OCI-LY3 (cell line): Measurements from ENCODE around the gene SLC4A4.

Experiments
- H2AFZ ChIP-seq: fragments of 200-600, 300-600 bp; shearing (Covaris generic); 2 replicates; pipeline ENCODE4 v1.6.0; 2014; ENCODE audit warnings: antibody characterized with exemption, low read depth, low read length
- H3K27ac ChIP-seq: fragments of 200-600, 300-600 bp; sonication (generic); 2 replicates; pipeline ENCODE4 v1.5.1; 2014; ENCODE audit warnings: mild to moderate bottlenecking, low read length, moderate library complexity, mixed read lengths
- H3K27me3 ChIP-seq: fragments of 200-600, 300-600 bp; sonication (generic); 2 replicates; pipeline ENCODE4 v1.6.1; 2014; ENCODE audit warnings: low read depth, low read length, mixed read lengths
- H3K36me3 ChIP-seq: fragments of 200-600, 300-600 bp; sonication (generic); replicated peaks from 2 replicates; pipeline ENCODE3; 2014; ENCODE audit warnings: low read depth, low read length, mixed read lengths
- H3K4me1 ChIP-seq: fragments of 300-600, 200-600 bp; sonication (generic); 2 replicates; pipeline ENCODE4 v1.6.1; 2014; ENCODE audit warnings: low read length, mixed read lengths
- H3K4me2 ChIP-seq: fragments of 200-600, 300-600 bp; sonication (generic); 2 replicates; pipeline ENCODE4 v1.6.1; 2014; ENCODE audit warnings: low read length, mixed read lengths
- H3K4me3 ChIP-seq: fragments of 300-600, 200-600 bp; sonication (generic); 2 replicates; pipeline ENCODE4 v1.5.1; 2014; ENCODE audit warnings: antibody characterized with exemption, mild to moderate bottlenecking, low read length, moderate library complexity
- H3K79me2 ChIP-seq: fragments of 300-600, 200-600 bp; shearing (Covaris generic); 2 replicates; pipeline ENCODE4 v1.6.1; 2014; ENCODE audit warnings: mild to moderate bottlenecking, low read length, mixed read lengths
- H3K9ac ChIP-seq: fragments of 300-600, 200-600 bp; shearing (Covaris generic); 2 replicates; pipeline ENCODE4 v1.6.0; 2014; ENCODE audit warnings: mild to moderate bottlenecking, low read length, moderate library complexity
- H3K9me3 ChIP-seq: fragments of 200-600, 300-600 bp; shearing (Covaris generic); 2 replicates; pipeline ENCODE4 v1.6.1; 2014; ENCODE audit warnings: low read length, mixed read lengths; ENCODE audit not compliant: insufficient read depth
- H4K20me1 ChIP-seq: fragments of 200-600, 300-600 bp; sonication (generic); 2 replicates; pipeline ENCODE4 v1.6.1; 2016; ENCODE audit warnings: low read length, mixed read lengths; ENCODE audit not compliant: insufficient read depth
- CTCF ChIP-seq: fragments of 200-600, 300-600 bp; sonication (generic); IDR thresholded peaks from 2 replicates; pipeline ENCODE4 v1.5.1; 2014; ENCODE audit warnings: antibody characterized with exemption, low read length, low read depth
- EZH2phosphoT487 ChIP-seq: fragments of 200-600 bp; shearing (Covaris generic); IDR thresholded peaks from 2 replicates; pipeline ENCODE4 v1.6.1; 2018; ENCODE audit warnings: antibody characterized with exemption, mixed run types, low read depth

Gene SLC4A4

GRCh38 chr4:71559957-71560571 is 221.2 kb downstream of the SLC4A4 start:
- Histone ChIP-seq H3K27ac (no peak overlapping the region), H3K4me3 (no peak overlapping the region), H3K9ac (no peak overlapping the region), H2AFZ (no peak overlapping the region), H3K27me3 (peaks cover 30% of the 10 kb centered on the region), H3K9me3 (no peaks in the 10 kb centered on the region; the same call in 1 of the 2 replicates), H4K20me1 (no peaks in the 10 kb centered on the region), H3K4me2 (no peak overlapping the region), H3K4me1 (peaks cover 16% of the 10 kb centered on the region), H3K79me2 (no peaks in the 10 kb centered on the region), H3K36me3 (no peaks in the 10 kb centered on the region)
- TF ChIP-seq EZH2phosphoT487 = no peak
- TF ChIP-seq CTCF = no peak

- no peaks in the 10 kb centered on the region for H3K9me3 ChIP-seq
- no peak overlapping the region for H3K9ac ChIP-seq
- H4K20me1 ChIP-seq = no peaks in the 10 kb centered on the region
- peaks cover 3% of the 10 kb centered on the region; the same call in 1 of the 2 replicates for H3K27me3 ChIP-seq
- H3K36me3 ChIP-seq = no peaks in the 10 kb centered on the region
- no peak overlapping the region for H3K27ac ChIP-seq
- TF ChIP-seq CTCF (no peak), EZH2phosphoT487 (no peak)
- H3K4me2 ChIP-seq = no peak overlapping the region
- H2AFZ ChIP-seq = no peak overlapping the region
- no peaks in the 10 kb centered on the region for H3K79me2 ChIP-seq
- H3K4me3 ChIP-seq = no peak overlapping the region
- peaks cover 5% of the 10 kb centered on the region; the same call in 1 of the 2 replicates for H3K4me1 ChIP-seq
Observed at GRCh38 chr4:71564775-71565174, 226.0 kb downstream of the SLC4A4 start.

- H3K4me1 ChIP-seq = peaks cover 5% of the 10 kb centered on the region; the same call in 1 of the 2 replicates
- H3K4me3 ChIP-seq = no peak overlapping the region
- H2AFZ ChIP-seq = no peak overlapping the region
- H4K20me1 ChIP-seq = no peaks in the 10 kb centered on the region
- H3K27ac ChIP-seq = no peak overlapping the region
- no peaks in the 10 kb centered on the region for H3K79me2 ChIP-seq
- H3K4me2 ChIP-seq = no peak overlapping the region
- H3K36me3 ChIP-seq = no peaks in the 10 kb centered on the region
- no peak for TF ChIP-seq CTCF
- no peak for TF ChIP-seq EZH2phosphoT487
- H3K27me3 ChIP-seq = no peaks in the 10 kb centered on the region
- no peak overlapping the region for H3K9ac ChIP-seq
- no peaks in the 10 kb centered on the region for H3K9me3 ChIP-seq
Observed at GRCh38 chr4:71566856-71567255, 228.0 kb downstream of the SLC4A4 start.

DNA sequence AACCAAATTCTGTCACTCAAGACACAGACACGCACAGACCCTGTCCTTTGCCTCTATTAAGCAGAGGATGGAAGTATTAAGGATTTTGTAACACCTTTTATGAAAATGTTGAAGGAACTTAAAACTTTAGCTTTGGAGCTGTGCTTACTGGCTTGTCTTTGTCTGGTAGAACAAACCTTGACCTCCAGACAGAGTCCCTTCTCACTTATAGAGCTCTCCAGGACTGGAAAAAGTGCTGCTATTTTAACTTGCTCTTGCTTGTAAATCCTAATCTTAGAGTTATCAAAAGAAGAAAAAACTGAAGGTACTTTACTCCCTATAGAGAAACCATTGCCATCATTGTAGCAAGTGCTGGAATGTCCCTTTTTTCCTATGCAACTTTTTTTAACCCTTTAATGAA is 229.3 kb downstream of the SLC4A4 start:
- Histone ChIP-seq H3K4me1 (peaks cover 5% of the 10 kb centered on the region; the same call in 1 of the 2 replicates), H4K20me1 (no peaks in the 10 kb centered on the region), H3K79me2 (no peaks in the 10 kb centered on the region), H3K4me3 (no peak overlapping the region), H3K36me3 (no peaks in the 10 kb centered on the region), H3K27me3 (no peaks in the 10 kb centered on the region), H3K9ac (no peak overlapping the region), H3K4me2 (no peak overlapping the region), H3K9me3 (no peaks in the 10 kb centered on the region), H3K27ac (no peak overlapping the region), H2AFZ (no peak overlapping the region)
- no peak for TF ChIP-seq EZH2phosphoT487
- TF ChIP-seq CTCF = no peak
